ENCODE measurements around the gene KRTAP16-1.

The KRTAP16-1 gene

DNA sequence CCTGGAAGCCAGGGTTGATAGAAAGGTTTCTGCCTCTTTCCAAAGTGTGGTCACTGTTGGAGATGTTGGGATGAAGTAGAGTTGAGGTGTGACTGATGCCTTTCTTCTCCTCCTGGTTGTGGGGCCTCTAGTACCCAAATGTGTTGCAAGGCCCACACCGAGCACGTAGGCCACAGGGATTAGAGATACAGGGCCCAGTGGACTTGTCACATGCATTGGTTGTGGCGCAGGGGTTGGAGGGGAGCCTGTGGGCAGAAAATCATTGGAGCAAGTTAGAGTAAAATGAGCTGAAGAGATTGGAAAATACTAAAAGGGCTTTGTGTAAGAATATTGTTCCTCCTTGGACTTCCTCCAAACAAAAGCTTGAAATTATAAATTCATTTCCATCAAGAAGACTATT lies 36.9 kb upstream of the KRTAP16-1 start:
- DNase-seq (ENCODE audit: low spot score), result no peak
- no peak overlapping the region for H3K27ac ChIP-seq
- TF ChIP-seq CTCF (IDR thresholded peaks at IDR 0.05), result no peak

GRCh38 chr17:41343029-41343428 lies 33.9 kb upstream of the KRTAP16-1 start:
- no peak overlapping the region for H3K27ac ChIP-seq
- no peak for TF ChIP-seq CTCF (IDR thresholded peaks at IDR 0.05)

More for the DNA sequence above, 36.9 kb upstream of the KRTAP16-1 start:
- no peak overlapping the region for H3K4me3 ChIP-seq

DNA sequence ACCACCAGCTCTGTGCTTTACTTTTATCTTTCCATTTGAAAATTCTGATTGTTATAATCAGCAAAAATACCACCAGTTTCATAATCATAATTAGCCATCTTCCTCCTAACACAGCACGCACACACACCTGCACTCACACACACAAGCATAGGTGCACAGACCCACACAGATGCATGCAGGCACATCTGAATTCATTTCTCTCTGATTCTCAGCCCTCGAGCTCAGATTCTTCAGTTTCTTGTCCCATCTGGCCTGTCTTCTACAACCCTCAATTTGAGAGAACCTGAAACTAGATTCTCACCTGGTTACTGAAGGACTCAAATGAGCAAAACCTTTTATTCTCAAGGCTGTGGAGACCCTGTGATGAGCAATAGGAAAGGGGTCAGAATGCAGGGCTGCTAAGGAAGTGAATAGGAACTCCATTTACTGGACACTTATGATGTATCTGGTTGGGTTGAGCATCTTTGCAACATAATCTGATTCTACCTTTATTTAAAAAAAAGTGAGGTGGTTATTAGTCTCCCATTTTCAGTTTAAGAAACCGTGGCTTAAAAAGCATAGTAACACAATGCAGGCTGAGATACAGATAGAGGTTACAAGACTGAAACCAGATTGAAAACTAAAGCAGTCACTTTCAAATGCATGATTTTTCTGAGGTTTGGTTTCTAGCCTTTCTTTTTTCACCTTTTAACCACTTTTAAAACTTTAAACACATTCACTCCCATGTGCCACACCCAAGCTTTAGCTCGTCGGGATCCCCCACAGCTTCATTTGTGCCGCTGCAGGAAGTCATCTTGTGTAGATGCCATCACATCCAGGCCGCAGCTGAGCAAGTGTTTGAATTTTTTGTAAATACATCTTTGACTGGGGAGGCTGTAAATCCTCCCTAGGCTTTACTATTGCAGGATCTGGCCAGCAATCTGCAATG lies 32.1 kb upstream of the KRTAP16-1 start:
- no peak overlapping the region for H3K4me3 ChIP-seq
- no peak for DNase-seq (ENCODE audit: low spot score)
- H3K27ac ChIP-seq, result no peak overlapping the region
- TF ChIP-seq CTCF (IDR thresholded peaks at IDR 0.05), result no peak

More at GRCh38 chr17:41343029-41343428, 33.9 kb upstream of the KRTAP16-1 start:
- no peak overlapping the region for H3K4me3 ChIP-seq
- DNase-seq (ENCODE audit: low spot score), result no peak

- TF ChIP-seq CTCF (IDR thresholded peaks at IDR 0.05), result no peak
- Histone ChIP-seq H3K4me3 (no peak overlapping the region), H3K27ac (no peak overlapping the region)
- no peak for DNase-seq (ENCODE audit: low spot score)
Measured at GRCh38 chr17:41340494-41340893, 31.4 kb upstream of the KRTAP16-1 start.

GRCh38 chr17:41339571-41340172 lies 30.6 kb upstream of the KRTAP16-1 start:
- no peak for DNase-seq (ENCODE audit: low spot score)
- no peak for TF ChIP-seq CTCF (IDR thresholded peaks at IDR 0.05)
- Histone ChIP-seq H3K4me3 (no peak overlapping the region), H3K27ac (no peak overlapping the region)

- no peak for DNase-seq (ENCODE audit: low spot score)
- TF ChIP-seq CTCF (IDR thresholded peaks at IDR 0.05), result no peak
- no peak overlapping the region for H3K4me3 ChIP-seq
- H3K27ac ChIP-seq, result no peak overlapping the region
Measured at GRCh38 chr17:41338961-41339485, 29.9 kb upstream of the KRTAP16-1 start.

Data from coronary artery (tissue), 2 donors.